Mesodermal cell (in vitro differentiated cells): Measurements from ENCODE around the gene SEMA3F.
"Not testable (repeated sequence)": the region's sequence is repeated elsewhere in the genome, so short reads cannot be mapped to it uniquely, and the experiment has no call there.

Experiments
- H3K27ac ChIP-seq: 2 replicates; pipeline ENCODE4 v1.7.0; 2013; ENCODE audit warnings: mild to moderate bottlenecking, low read depth, low read length, moderate library complexity; ENCODE audit not compliant: severe bottlenecking
- H3K36me3 ChIP-seq: 2 replicates; pipeline ENCODE4 v1.7.1; 2013; ENCODE audit warnings: mild to moderate bottlenecking, low read length, moderate library complexity; ENCODE audit not compliant: control insufficient read depth, insufficient read depth
- H3K4me1 ChIP-seq: one replicate; pipeline ENCODE4 v1.7.1; 2013; ENCODE audit warnings: mild to moderate bottlenecking, low read length; ENCODE audit not compliant: insufficient read depth, control insufficient read depth, poor library complexity, severe bottlenecking
- H3K4me3 ChIP-seq: 2 replicates; pipeline ENCODE4 v1.7.0; 2013; ENCODE audit warnings: low read length, control low read depth, mild to moderate bottlenecking; ENCODE audit not compliant: insufficient read depth, poor library complexity, severe bottlenecking; ENCODE audit errors: extremely low read depth
- H3K9me3 ChIP-seq: 2 replicates; pipeline ENCODE4 v1.7.1; 2013; ENCODE audit warnings: mild to moderate bottlenecking, low read length, moderate library complexity; ENCODE audit not compliant: control insufficient read depth
- WGBS, 2 experiments: methylation state at CpG; one replicate each; pipeline ENCODE4 v1.1.5; 2013; ENCODE audit warnings: missing lambda C conversion rate in 2 of 2; ENCODE audit not compliant: insufficient coverage in 2 of 2; 5-methylcytosine and 5-hydroxymethylcytosine counted together

The SEMA3F gene

DNA sequence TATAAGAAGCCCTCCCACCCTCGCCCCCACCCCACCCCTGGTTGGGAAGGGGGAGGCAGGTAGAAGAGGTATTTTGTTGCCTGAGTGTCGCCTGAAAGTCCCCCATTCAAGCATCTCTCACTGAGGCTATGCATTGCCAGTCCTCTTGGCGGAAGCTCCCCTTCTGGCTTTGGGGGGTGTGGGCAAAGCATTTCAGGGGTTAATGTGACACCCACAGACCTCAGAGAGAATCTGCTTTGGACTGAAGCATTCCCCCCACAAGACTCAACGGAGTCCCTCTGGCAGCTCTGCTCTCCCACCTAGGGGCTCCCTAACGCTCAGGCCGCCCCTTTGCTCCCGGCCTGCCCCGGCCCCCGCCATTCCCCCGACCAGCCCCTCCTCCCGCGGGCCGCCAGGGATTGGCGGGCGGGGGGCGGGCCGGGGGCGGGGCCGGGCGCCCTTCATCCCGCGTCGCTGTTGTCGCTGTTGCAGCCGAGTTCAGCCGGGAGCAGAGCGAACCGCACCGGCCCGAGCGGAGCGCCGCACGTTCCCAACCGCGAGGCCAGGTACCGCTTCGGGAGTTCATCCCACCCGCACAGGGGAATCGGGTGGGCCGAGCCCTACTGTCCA, 49.8 kb downstream of the SEMA3F start, which contains the start of gene SLC38A3:
SLC38A3 (plus strand) TSS at position 468 of the 609 bp plus-strand sequence. CDS start 8,929 bp downstream, outside the sequence.
- peak within 1 kb of the TSS; percentile 47 for H3K4me3 ChIP-seq
- no peak within 1 kb of the TSS for H3K27ac ChIP-seq
- peaks cover 13% of the 10 kb centered on the region for H3K4me1 ChIP-seq
- H3K36me3 ChIP-seq = no peaks in the 10 kb centered on the region
- no peaks in the 10 kb centered on the region for H3K9me3 ChIP-seq
- WGBS, 2 experiments = 0 to 5% methylated on average over 22 to 25 of the region's 41 CpGs

- H3K27ac ChIP-seq = no peak overlapping the region
- H3K4me3 ChIP-seq = peak overlapping the region; percentile 47
- H3K9me3 ChIP-seq = no peaks in the 10 kb centered on the region
- 2% methylated on average over 58 to 67 of the region's 67 CpGs for WGBS, 2 experiments
- no peaks in the 10 kb centered on the region for H3K36me3 ChIP-seq
- H3K4me1 ChIP-seq = peaks cover 13% of the 10 kb centered on the region
These were observed 50.5 kb downstream of the SEMA3F start for GRCh38 chr3:50205413-50206276.

DNA sequence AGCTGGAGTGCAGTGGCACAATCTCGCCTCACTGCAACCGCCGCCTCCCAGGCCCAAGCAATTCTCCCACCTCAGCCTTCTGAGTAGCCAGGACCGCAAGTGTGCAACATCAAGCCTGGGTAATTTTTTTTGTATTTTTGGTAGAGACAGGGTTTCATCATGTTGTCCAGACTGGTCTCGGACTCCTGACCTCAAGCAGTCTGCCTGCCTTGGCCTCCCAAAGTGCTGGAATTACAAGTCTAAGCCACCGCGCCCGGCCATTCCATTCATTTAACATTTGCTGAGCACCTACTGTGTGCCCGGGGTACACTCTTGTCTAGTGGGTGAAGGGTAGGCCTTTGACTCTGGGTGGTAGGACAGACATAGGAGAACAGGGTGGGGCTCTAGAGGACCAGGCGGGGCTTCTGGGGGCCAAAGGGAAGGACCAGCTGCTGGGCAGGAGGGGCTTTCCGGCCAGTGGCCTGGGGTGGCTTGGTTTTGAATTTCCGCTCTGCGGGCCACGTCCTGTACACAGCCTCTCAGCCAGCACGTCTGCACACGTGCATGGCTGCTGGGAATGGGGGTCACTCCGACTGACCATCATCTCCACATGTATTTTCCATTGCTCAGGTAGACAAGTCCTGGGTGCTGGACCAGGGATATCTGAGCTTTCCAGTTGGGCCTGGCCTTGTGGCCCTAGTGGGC, 52.4 kb downstream of the SEMA3F start:
- no peaks in the 10 kb centered on the region for H3K9me3 ChIP-seq
- H3K27ac ChIP-seq = no peak overlapping the region
- 94 to 95% methylated on average over 10 to 15 of the region's 17 CpGs for WGBS, 2 experiments
- peaks cover 16% of the 10 kb centered on the region for H3K4me1 ChIP-seq
- no peaks in the 10 kb centered on the region for H3K36me3 ChIP-seq
- no peak overlapping the region for H3K4me3 ChIP-seq

DNA sequence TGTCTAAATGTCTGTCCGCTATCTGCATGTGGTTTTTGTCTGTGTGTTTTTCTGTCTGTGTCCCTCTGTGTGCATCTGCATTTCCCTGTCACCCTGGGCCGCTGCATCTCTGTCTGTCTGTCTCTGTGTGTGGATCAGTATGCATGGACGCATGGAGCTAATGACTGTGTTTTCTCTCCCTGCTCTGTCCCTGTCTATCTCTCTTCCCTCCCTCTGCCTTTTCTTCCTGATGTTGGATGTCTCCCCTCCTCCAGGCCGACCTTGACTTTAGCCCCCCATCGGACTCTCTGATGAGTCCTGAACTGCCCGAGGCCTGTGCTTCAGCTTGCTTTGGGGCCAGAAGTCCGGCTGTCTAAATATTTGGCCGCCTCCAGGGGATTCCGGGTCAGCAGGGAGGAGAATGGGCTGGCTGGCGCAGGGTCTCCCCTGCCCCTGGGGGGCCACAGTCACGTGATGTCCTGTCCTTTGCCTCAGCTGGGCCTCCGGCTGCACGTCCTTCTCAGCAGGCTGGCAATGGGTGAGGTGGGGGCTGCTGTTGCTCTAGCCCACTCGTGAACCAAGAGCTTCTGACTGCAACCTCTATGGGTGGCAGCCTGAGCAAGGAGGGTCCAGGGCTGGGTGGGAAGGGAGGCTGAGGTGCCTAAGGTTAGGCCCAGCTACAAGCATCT, 53.7 kb downstream of the SEMA3F start:
- no peak overlapping the region for H3K27ac ChIP-seq
- WGBS, 2 experiments = 83% methylated on average over 11 to 13 of the region's 14 CpGs
- H3K4me1 ChIP-seq = peaks cover 16% of the 10 kb centered on the region
- H3K4me3 ChIP-seq = no peak overlapping the region
- no peaks in the 10 kb centered on the region for H3K9me3 ChIP-seq
- H3K36me3 ChIP-seq = no peaks in the 10 kb centered on the region

- H3K4me3 ChIP-seq = no peak overlapping the region
These were observed 55.0 kb downstream of the SEMA3F start for GRCh38 chr3:50210176-50210509.

DNA sequence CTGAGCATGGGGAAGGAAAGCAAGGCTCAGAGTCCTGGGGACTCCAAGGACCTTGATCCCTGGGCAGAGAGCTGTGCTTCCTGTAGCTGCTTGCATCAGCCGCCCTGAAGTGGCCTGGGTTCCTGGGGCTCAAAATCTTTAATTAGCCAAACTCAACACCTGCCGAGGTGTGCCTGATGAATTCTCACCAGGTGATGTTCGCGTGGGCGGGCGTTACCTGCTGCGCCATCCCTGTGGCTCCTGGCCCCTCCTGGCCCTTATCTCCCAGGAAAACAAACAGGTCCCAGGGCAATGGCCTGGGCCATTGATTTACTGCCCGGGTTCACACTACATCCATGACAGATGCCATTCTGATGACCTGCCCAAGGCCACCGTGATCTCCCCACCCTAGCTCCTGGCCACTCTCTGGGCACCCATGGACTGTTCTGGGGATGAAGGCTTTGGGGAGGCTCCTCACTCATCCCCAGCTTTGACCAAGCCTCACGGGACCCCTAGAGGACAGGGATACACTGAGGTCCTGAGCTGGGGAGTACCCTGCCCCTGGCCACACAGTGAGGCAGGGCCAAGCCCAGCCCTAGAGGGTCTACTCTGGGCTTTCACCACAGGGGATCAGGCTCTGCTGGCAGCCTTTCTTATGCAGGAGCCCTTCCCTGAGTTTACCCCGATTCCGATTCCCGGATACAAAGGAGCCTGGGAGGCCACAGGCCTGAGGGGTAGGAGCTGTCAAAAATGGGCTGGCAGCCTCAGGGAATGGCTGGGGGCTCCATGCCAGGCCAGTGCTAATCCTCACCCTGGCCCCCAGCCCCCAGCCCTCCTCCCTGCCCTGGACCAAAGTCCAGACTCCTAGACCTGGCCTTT, 55.6 kb downstream of the SEMA3F start:
- Histone ChIP-seq H3K27ac (no peak overlapping the region), H3K4me3 (no peak overlapping the region), H3K9me3 (no peaks in the 10 kb centered on the region), H3K36me3 (no peaks in the 10 kb centered on the region), H3K4me1 (peaks cover 6% of the 10 kb centered on the region)
- WGBS, 2 experiments = 77 to 82% methylated on average over 12 of the region's 13 CpGs

More at GRCh38 chr3:50210176-50210509, 55.0 kb downstream of the SEMA3F start:
- 92% methylated on average over 5 of the region's 5 CpGs for WGBS, 2 experiments
- H3K36me3 ChIP-seq = no peaks in the 10 kb centered on the region
- no peak overlapping the region for H3K27ac ChIP-seq
- H3K9me3 ChIP-seq = no peaks in the 10 kb centered on the region
- peaks cover 7% of the 10 kb centered on the region for H3K4me1 ChIP-seq

- not testable (repeated sequence) for H3K4me3 ChIP-seq, H3K9me3 ChIP-seq, H3K36me3 ChIP-seq, H3K4me1 ChIP-seq, H3K27ac ChIP-seq
- 82 to 86% methylated on average over 2 to 4 of the region's 5 CpGs for WGBS, 2 experiments
These were observed 56.2 kb downstream of the SEMA3F start for GRCh38 chr3:50211368-50211717.

- H3K4me1 ChIP-seq = peaks cover 3% of the 10 kb centered on the region
- H3K27ac ChIP-seq = no peak overlapping the region
- H3K36me3 ChIP-seq = no peaks in the 10 kb centered on the region
- H3K4me3 ChIP-seq = no peak overlapping the region
- H3K9me3 ChIP-seq = no peaks in the 10 kb centered on the region
- 100% methylated on average over 1 of the region's 2 CpGs for whole genome bisulfite sequencing, 2 experiments
These were observed 56.8 kb downstream of the SEMA3F start for GRCh38 chr3:50211930-50212329.

- whole genome bisulfite sequencing, 2 experiments = 83 to 88% methylated on average over 3 to 4 of the region's 4 CpGs
These were observed 57.4 kb downstream of the SEMA3F start for GRCh38 chr3:50212502-50212901.

DNA sequence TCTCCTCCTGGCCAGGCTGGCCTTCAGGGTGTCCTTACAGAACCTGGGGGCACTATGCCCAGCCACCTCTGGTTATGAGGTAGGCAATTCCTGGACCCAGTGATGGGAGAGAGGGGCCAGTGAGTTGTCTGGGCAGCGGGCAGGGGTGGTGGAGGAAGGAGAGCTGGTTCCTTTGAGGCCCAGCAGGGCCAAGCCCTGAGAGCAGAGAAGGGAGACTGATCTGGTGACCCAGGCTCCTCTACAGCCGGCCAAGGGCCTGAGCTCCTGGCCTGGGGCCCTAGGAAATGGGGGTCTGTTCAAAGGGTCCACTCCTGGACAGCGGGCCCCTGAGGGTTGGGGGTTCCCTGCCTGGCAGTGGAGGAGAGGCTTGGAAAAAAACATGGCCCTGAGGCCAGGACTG, 57.8 kb downstream of the SEMA3F start:
- Histone ChIP-seq H3K4me1 (peaks cover 3% of the 10 kb centered on the region), H3K27ac (no peak overlapping the region), H3K4me3 (no peak overlapping the region), H3K9me3 (no peaks in the 10 kb centered on the region), H3K36me3 (no peaks in the 10 kb centered on the region)
- 67 to 87% methylated on average over 1 to 3 of the region's 3 CpGs for WGBS, 2 experiments

More at GRCh38 chr3:50212502-50212901, 57.4 kb downstream of the SEMA3F start:
- H3K4me1 ChIP-seq = peaks cover 3% of the 10 kb centered on the region
- no peaks in the 10 kb centered on the region for H3K36me3 ChIP-seq
- H3K4me3 ChIP-seq = no peak overlapping the region
- no peaks in the 10 kb centered on the region for H3K9me3 ChIP-seq
- H3K27ac ChIP-seq = no peak overlapping the region
